Measurements from ENCODE around the gene MACROD2.

DNA sequence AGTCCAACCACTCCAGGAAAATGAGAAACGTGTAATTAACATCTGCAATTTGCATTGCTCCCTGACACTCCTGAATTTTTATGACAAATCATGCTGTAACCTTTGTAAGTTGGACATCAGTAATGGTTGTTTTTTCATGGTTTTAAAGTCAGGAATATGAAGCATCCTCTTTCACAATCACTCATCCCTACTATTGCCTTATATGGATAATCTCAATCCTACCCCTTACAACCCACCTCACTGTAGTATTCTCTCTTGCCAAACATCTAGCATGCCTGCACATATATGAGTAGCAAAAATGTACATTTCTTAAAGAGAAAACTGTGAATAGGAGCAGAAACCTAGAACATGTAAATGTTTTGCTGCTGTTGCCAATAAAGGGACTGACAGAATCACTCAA is 1848.5 kb downstream of the MACROD2 start:
- TF ChIP-seq CTCF (conservative IDR thresholded peaks at IDR 0.05; ENCODE audit: low read depth in 2 of 2): no peak
- TF ChIP-seq, protein P1, sequence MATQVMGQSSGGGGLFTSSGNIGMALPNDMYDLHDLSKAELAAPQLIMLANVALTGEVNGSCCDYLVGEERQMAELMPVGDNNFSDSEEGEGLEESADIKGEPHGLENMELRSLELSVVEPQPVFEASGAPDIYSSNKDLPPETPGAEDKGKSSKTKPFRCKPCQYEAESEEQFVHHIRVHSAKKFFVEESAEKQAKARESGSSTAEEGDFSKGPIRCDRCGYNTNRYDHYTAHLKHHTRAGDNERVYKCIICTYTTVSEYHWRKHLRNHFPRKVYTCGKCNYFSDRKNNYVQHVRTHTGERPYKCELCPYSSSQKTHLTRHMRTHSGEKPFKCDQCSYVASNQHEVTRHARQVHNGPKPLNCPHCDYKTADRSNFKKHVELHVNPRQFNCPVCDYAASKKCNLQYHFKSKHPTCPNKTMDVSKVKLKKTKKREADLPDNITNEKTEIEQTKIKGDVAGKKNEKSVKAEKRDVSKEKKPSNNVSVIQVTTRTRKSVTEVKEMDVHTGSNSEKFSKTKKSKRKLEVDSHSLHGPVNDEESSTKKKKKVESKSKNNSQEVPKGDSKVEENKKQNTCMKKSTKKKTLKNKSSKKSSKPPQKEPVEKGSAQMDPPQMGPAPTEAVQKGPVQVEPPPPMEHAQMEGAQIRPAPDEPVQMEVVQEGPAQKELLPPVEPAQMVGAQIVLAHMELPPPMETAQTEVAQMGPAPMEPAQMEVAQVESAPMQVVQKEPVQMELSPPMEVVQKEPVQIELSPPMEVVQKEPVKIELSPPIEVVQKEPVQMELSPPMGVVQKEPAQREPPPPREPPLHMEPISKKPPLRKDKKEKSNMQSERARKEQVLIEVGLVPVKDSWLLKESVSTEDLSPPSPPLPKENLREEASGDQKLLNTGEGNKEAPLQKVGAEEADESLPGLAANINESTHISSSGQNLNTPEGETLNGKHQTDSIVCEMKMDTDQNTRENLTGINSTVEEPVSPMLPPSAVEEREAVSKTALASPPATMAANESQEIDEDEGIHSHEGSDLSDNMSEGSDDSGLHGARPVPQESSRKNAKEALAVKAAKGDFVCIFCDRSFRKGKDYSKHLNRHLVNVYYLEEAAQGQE (IDR thresholded peaks at IDR 0.05; ENCODE audit: unreplicated experiment): no peak
- no peak for TF ChIP-seq EZH2 (IDR thresholded peaks at IDR 0.05; ENCODE audit: low read depth, unreplicated experiment)
- no peak for TF ChIP-seq JUNB (IDR thresholded peaks at IDR 0.05; ENCODE audit: unreplicated experiment)
- no peak for TF ChIP-seq POLR2AphosphoS5 (IDR thresholded peaks at IDR 0.05; ENCODE audit: low read depth)
- no peak for TF ChIP-seq EZH2phosphoT487 (IDR thresholded peaks at IDR 0.05; ENCODE audit: unreplicated experiment)
- TF ChIP-seq ZNF331 (CRISPR knock-in tag; IDR thresholded peaks at IDR 0.05; ENCODE audit: low read depth): no peak
- no peak for TF ChIP-seq CREB1 (CRISPR knock-in tag; IDR thresholded peaks at IDR 0.05; ENCODE audit: low read depth)
- TF ChIP-seq ETS1 (IDR thresholded peaks at IDR 0.05): no peak

Measured in GM23338 (cell line).